H1 (cell line): Measurements from ENCODE around the gene GRIA1. TPM values are rescaled to one million over a fixed set of nuclear protein-coding genes. Genes with fewer than 3 reads are reported as not detected.

ENCODE experiments used
- CTCF ChIA-PET: fragments of 300-600 bp; sonication (Branson Sonifier 250); formaldehyde crosslinking; loops from one replicate; lab custom pipeline; 2021; ENCODE audit not compliant: partially characterized antibody; lab: Charles Lee
- POLR2A ChIA-PET: fragments of 300-600 bp; sonication (Branson Sonifier 250); formaldehyde crosslinking; loops from one replicate; lab custom pipeline; 2021; ENCODE audit warnings: inconsistent platforms; ENCODE audit not compliant: partially characterized antibody; lab: Charles Lee
- DNase-seq, 2 experiments: peaks; one replicate each; pipeline versions ENCODE4 v3.0.0 to v3.0.0-alpha.2; 2010 to 2022; ENCODE audit warnings: low spot score in 2 of 2, low read depth in 1 of 2, mixed read lengths in 1 of 2
- FAIRE-seq: peaks from 2 replicates; lab custom pipeline; 2011; peaks lifted over from hg19 to GRCh38; lab: Jason Lieb, UNC
- H2AFZ ChIP-seq: 2 replicates; pipeline ENCODE4 v1.8.1; 2012; ENCODE audit warnings: low read length, inconsistent platforms
- H2AK5ac ChIP-seq: 2 replicates; pipeline ENCODE4 v1.6.1; 2013; ENCODE audit warnings: low read depth, low read length
- H2BK120ac ChIP-seq: replicated peaks from 2 replicates; pipeline ENCODE3; 2013; ENCODE audit warnings: low read depth, low read length, inconsistent platforms
- H2BK12ac ChIP-seq: 2 replicates; pipeline ENCODE4 v1.6.1; 2013; ENCODE audit warnings: low read depth, low read length
- H2BK15ac ChIP-seq: 2 replicates; pipeline ENCODE4 v1.6.1; 2013; ENCODE audit warnings: low read length
- H2BK20ac ChIP-seq: 2 replicates; pipeline ENCODE4 v1.6.1; 2013; ENCODE audit warnings: low read length
- H2BK5ac ChIP-seq: 2 replicates; pipeline ENCODE4 v1.6.1; 2013; ENCODE audit warnings: low read depth, low read length
- H3K14ac ChIP-seq: 2 replicates; pipeline ENCODE4 v1.6.1; 2013; ENCODE audit warnings: inconsistent platforms; ENCODE audit not compliant: insufficient read length
- H3K18ac ChIP-seq: 2 replicates; pipeline ENCODE4 v1.6.1; 2013; ENCODE audit warnings: low read length; ENCODE audit errors: extremely low read depth
- H3K23ac ChIP-seq: 2 replicates; pipeline ENCODE4 v1.6.1; 2013; ENCODE audit warnings: inconsistent platforms; ENCODE audit not compliant: insufficient read length
- H3K23me2 ChIP-seq: 2 replicates; pipeline ENCODE4 v1.6.1; 2013; ENCODE audit warnings: low read depth, low read length
- H3K27ac ChIP-seq: 2 replicates; pipeline ENCODE4 v1.6.1; 2011; ENCODE audit warnings: low read depth, low read length, inconsistent platforms
- H3K27me3 ChIP-seq, 4 experiments: replicated peaks in 1 of 4; 1 replicate in 1 of 4; 2 replicates in 3 of 4; pipeline versions ENCODE4 v1.6.1 to v1.8.1; 2011 to 2013; ENCODE audit warnings: low read length in 3 of 4, mild to moderate bottlenecking in 3 of 4, inconsistent platforms in 2 of 4, mixed read lengths in 2 of 4, moderate library complexity in 1 of 4; ENCODE audit not compliant: control insufficient read depth in 3 of 4, insufficient read depth in 3 of 4; ENCODE audit errors: extremely low read depth in 1 of 4
- H3K36me3 ChIP-seq, 4 experiments: 2 replicates each; pipeline versions ENCODE4 v1.6.1 to v1.8.1; 2011 to 2013; ENCODE audit warnings: mild to moderate bottlenecking in 4 of 4, low read length in 3 of 4, moderate library complexity in 2 of 4, control low read depth in 1 of 4, inconsistent platforms in 1 of 4; ENCODE audit not compliant: insufficient read depth in 4 of 4, control insufficient read depth in 2 of 4
- H3K4ac ChIP-seq: replicated peaks from 2 replicates; pipeline ENCODE3; 2013; ENCODE audit warnings: low read length, low read depth, mixed read lengths, inconsistent platforms; ENCODE audit not compliant: insufficient read length
- H3K4me1 ChIP-seq, 4 experiments: replicated peaks in 1 of 4; 1 replicate in 1 of 4; 2 replicates in 3 of 4; pipeline versions ENCODE4 v1.6.1 to v1.8.1; 2011 to 2013; ENCODE audit warnings: low read length in 3 of 4, inconsistent platforms in 2 of 4, mixed read lengths in 1 of 4; ENCODE audit not compliant: insufficient read depth in 4 of 4, control insufficient read depth in 3 of 4
- H3K4me2 ChIP-seq, 2 experiments: 2 replicates each; pipeline versions ENCODE4 v1.6.1 to v1.8.1; 2011 to 2013; ENCODE audit warnings: low read depth in 2 of 2, low read length in 2 of 2, control low read depth in 1 of 2, inconsistent platforms in 1 of 2, mild to moderate bottlenecking in 1 of 2; ENCODE audit not compliant: insufficient read depth in 1 of 2
- H3K4me3 ChIP-seq, 4 experiments: fragments of 200-600, 300-600 bp in 1 of 4; sonication (generic), shearing (Covaris generic), sonication (Bioruptor Twin) in 1 of 4; 2 replicates each; pipeline versions ENCODE4 v1.5.1 to v1.8.1; 2011 to 2016; ENCODE audit warnings: low read length in 4 of 4, low read depth in 3 of 4, control low read depth in 2 of 4, inconsistent platforms in 2 of 4, mild to moderate bottlenecking in 2 of 4, mixed read lengths in 1 of 4, moderate library complexity in 1 of 4; ENCODE audit not compliant: insufficient read depth in 2 of 4; ENCODE audit errors: extremely low read depth in 1 of 4
- H3K56ac ChIP-seq: replicated peaks from 2 replicates; pipeline ENCODE3; 2013; ENCODE audit warnings: low read depth, mild to moderate bottlenecking, mixed read lengths, low read length, inconsistent platforms; ENCODE audit not compliant: insufficient read length
- H3K79me1 ChIP-seq: 2 replicates; pipeline ENCODE4 v1.6.1; 2013; ENCODE audit warnings: low read depth, low read length, control low read depth
- H3K79me2 ChIP-seq, 2 experiments: 2 replicates each; pipeline versions ENCODE4 v1.6.1 to v1.8.1; 2012 to 2013; ENCODE audit warnings: low read length in 2 of 2, mild to moderate bottlenecking in 2 of 2, inconsistent platforms in 1 of 2; ENCODE audit not compliant: insufficient read depth in 2 of 2, control insufficient read depth in 1 of 2
- H3K9ac ChIP-seq, 4 experiments: replicated peaks in 1 of 4; 1 replicate in 1 of 4; 2 replicates in 3 of 4; pipeline versions ENCODE4 v1.6.1 to v1.8.1; 2011 to 2013; ENCODE audit warnings: low read depth in 3 of 4, low read length in 3 of 4, control low read depth in 2 of 4, mild to moderate bottlenecking in 2 of 4, moderate library complexity in 2 of 4, inconsistent platforms in 1 of 4; ENCODE audit errors: extremely low read depth in 1 of 4
- H3K9me3 ChIP-seq, 2 experiments: 2 replicates each; pipeline versions ENCODE4 v1.6.1 to v1.8.1; 2012 to 2013; ENCODE audit warnings: mild to moderate bottlenecking in 2 of 2, moderate library complexity in 2 of 2, control low read depth in 1 of 2, inconsistent platforms in 1 of 2, low read depth in 1 of 2, low read length in 1 of 2, mixed read lengths in 1 of 2; ENCODE audit not compliant: insufficient read depth in 2 of 2
- H4K20me1 ChIP-seq, 2 experiments: replicated peaks in 1 of 2; 2 replicates each; pipeline versions ENCODE3 to v1.8.1; 2011 to 2013; ENCODE audit warnings: inconsistent platforms in 2 of 2, low read length in 2 of 2, mild to moderate bottlenecking in 1 of 2; ENCODE audit not compliant: insufficient read depth in 2 of 2, control insufficient read depth in 1 of 2
- H4K5ac ChIP-seq: 2 replicates; pipeline ENCODE4 v1.6.1; 2013; ENCODE audit warnings: low read length, low read depth, mixed read lengths, inconsistent platforms; ENCODE audit not compliant: insufficient read length
- H4K8ac ChIP-seq: 2 replicates; pipeline ENCODE4 v1.8.0; 2013; ENCODE audit warnings: mild to moderate bottlenecking, moderate library complexity, low read length, inconsistent platforms; ENCODE audit not compliant: insufficient read depth; ENCODE audit errors: extremely low read depth
- H4K91ac ChIP-seq: replicated peaks from 2 replicates; pipeline ENCODE3; 2013; ENCODE audit warnings: low read length, mixed read lengths, inconsistent platforms; ENCODE audit not compliant: insufficient read length
- ASH2L ChIP-seq: fragments of 200-600, 300-600 bp; sonication (generic); IDR thresholded peaks from one replicate; pipeline ENCODE4 v1.7.1; 2017; ENCODE audit warnings: low read length
- CEBPB ChIP-seq: IDR thresholded peaks from 2 replicates; pipeline ENCODE4 v1.6.1; 2012; ENCODE audit warnings: low read depth, low read length
- EGR1 ChIP-seq: IDR thresholded peaks from 2 replicates; pipeline ENCODE4 v1.6.1; 2011; ENCODE audit warnings: low read depth, low read length, borderline replicate concordance
- EZH2 ChIP-seq: fragments of 200-600 bp; sonication (generic); IDR thresholded peaks from 2 replicates; pipeline ENCODE4 v1.7.1; 2012; ENCODE audit warnings: low read depth, mild to moderate bottlenecking, moderate library complexity, low read length, inconsistent platforms; ENCODE audit not compliant: severe bottlenecking
- FOSL1 ChIP-seq: IDR thresholded peaks from 2 replicates; pipeline ENCODE4 v1.6.1; 2011; ENCODE audit warnings: mild to moderate bottlenecking, low read depth, low read length, moderate library complexity; ENCODE audit not compliant: insufficient read depth
- JUN ChIP-seq: IDR thresholded peaks from 2 replicates; pipeline ENCODE4 v1.6.1; 2011; ENCODE audit warnings: low read depth, mild to moderate bottlenecking, improper control_type of control experiment, low read length
- KDM5A ChIP-seq: fragments of 200-600 bp; IDR thresholded peaks from 2 replicates; pipeline ENCODE4 v1.7.1; 2012; ENCODE audit warnings: mild to moderate bottlenecking, low read length, inconsistent platforms, mixed read lengths
- NANOG ChIP-seq: IDR thresholded peaks from 2 replicates; pipeline ENCODE4 v1.6.1; 2011; ENCODE audit warnings: low read length, low read depth, mild to moderate bottlenecking, inconsistent platforms; ENCODE audit not compliant: insufficient read depth, poor library complexity, severe bottlenecking
- PHF8 ChIP-seq: fragments of 200-600 bp; sonication (generic); conservative IDR thresholded peaks from 2 replicates; pipeline ENCODE4 v1.7.1; 2012; ENCODE audit warnings: low read depth, mild to moderate bottlenecking, inconsistent platforms, low read length, moderate library complexity
- POLR2A ChIP-seq, 2 experiments: IDR thresholded peaks; 1 replicate in 1 of 2; 2 replicates in 1 of 2; pipeline ENCODE4 v1.6.1; 2011; ENCODE audit warnings: low read depth in 2 of 2, low read length in 2 of 2, mild to moderate bottlenecking in 2 of 2; ENCODE audit errors: control extremely low read depth in 1 of 2
- POLR2AphosphoS5 ChIP-seq: IDR thresholded peaks from 2 replicates; pipeline ENCODE4 v1.6.1; 2011; ENCODE audit warnings: low read depth, low read length
- SIX5 ChIP-seq: IDR thresholded peaks from 2 replicates; pipeline ENCODE4 v1.6.1; 2011; ENCODE audit warnings: mild to moderate bottlenecking, low read depth, low read length
- SP1 ChIP-seq: IDR thresholded peaks from 2 replicates; pipeline ENCODE4 v1.6.1; 2011; ENCODE audit warnings: low read depth, low read length
- SP2 ChIP-seq: IDR thresholded peaks from 2 replicates; pipeline ENCODE4 v1.6.1; 2012; ENCODE audit warnings: mild to moderate bottlenecking, low read length, inconsistent platforms
- YY1 ChIP-seq: IDR thresholded peaks from 2 replicates; pipeline ENCODE4 v1.6.1; 2011; ENCODE audit warnings: low read depth, mild to moderate bottlenecking, low read length
- polyA plus RNA-seq, 7 experiments: library from polyadenylated mRNA; depleted of rRNA in 3 of 7; stranded (reverse) in 5 of 7; unstranded in 2 of 7; fragments of >200 nt in 5 of 7; fragments of 200-250 nt in 2 of 7; gene quantifications; 1 replicate in 5 of 7; 2 replicates in 1 of 7; 4 replicates in 1 of 7; pipeline versions ENCODE4 v1.2.1 to v1.2.3, GENCODE V29; 2011 to 2013; ENCODE audit warnings: missing spikeins in 2 of 7, mixed read lengths in 2 of 7
- total RNA-seq: library from RNA; stranded (reverse); fragmentation: NEBNext Ultra II Directional; extraction: Animal tissue kit (Norgen Biotek cat#: 25700); gene quantifications from 2 replicates; pipeline ENCODE4 v1.2.1, GENCODE V29; 2021
- TF ChIP-seq, protein P1 (sequence below): IDR thresholded peaks from 2 replicates; pipeline ENCODE4 v1.6.1; 2011; ENCODE audit warnings: low read depth, mild to moderate bottlenecking, low read length; ENCODE audit not compliant: insufficient read depth
- TF ChIP-seq, protein P2 (sequence below): IDR thresholded peaks from 2 replicates; pipeline ENCODE4 v1.6.1; 2012; ENCODE audit warnings: inconsistent platforms

GRIA1 gene
- total and polyA plus RNA-seq, 2 of the 8 experiments (the other 6 are each of a cell fraction or from before 2014, with no cell fraction given), result 0.97 to 2.5 TPM

DNA sequence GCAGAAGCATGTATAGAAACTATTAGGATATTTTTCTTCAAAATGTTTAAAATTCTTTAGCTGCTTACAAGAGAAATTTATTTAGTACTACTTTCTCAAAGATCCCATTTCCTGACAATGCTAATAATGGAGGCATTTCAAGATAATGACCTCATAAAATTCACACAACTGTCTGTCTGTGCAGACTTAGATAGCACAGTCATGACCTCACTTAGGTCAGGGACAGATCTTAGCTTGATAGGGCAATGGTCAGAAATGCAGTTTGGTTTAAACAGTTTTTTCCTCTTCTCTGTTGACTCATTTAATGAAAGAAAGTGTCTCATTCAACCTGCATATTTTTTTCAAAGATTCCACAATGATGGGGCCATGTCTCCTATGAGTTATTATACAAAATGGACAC lies 128.4 kb downstream of the GRIA1 start:
- H2BK120ac ChIP-seq, result no peak overlapping the region
- H2AFZ ChIP-seq, result no peak overlapping the region
- no peak for TF ChIP-seq CEBPB
- no peak for TF ChIP-seq YY1
- TF ChIP-seq JUN, result no peak
- TF ChIP-seq POLR2AphosphoS5, result no peak
- no peak for TF ChIP-seq POLR2A (IDR thresholded peaks at IDR 0.05; ENCODE audit: control extremely low read depth in 1 of 2, low read depth in 2 of 2, low read length in 2 of 2)
- TF ChIP-seq EGR1, result no peak
- TF ChIP-seq SIX5, result no peak
- no peak for TF ChIP-seq PHF8
- TF ChIP-seq EZH2, result no peak
- TF ChIP-seq, protein P1, sequence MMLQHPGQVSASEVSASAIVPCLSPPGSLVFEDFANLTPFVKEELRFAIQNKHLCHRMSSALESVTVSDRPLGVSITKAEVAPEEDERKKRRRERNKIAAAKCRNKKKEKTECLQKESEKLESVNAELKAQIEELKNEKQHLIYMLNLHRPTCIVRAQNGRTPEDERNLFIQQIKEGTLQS, result no peak
- no peak for TF ChIP-seq SP2
- TF ChIP-seq SP1, result no peak
- no peak for TF ChIP-seq KDM5A
- TF ChIP-seq NANOG, result no peak
- no peak for TF ChIP-seq ASH2L
- no peak for TF ChIP-seq FOSL1
- TF ChIP-seq, protein P2, sequence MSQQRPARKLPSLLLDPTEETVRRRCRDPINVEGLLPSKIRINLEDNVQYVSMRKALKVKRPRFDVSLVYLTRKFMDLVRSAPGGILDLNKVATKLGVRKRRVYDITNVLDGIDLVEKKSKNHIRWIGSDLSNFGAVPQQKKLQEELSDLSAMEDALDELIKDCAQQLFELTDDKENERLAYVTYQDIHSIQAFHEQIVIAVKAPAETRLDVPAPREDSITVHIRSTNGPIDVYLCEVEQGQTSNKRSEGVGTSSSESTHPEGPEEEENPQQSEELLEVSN, result no peak

More for the DNA sequence above, 128.4 kb downstream of the GRIA1 start:
- Histone ChIP-seq H3K18ac (no peak overlapping the region), H4K91ac (no peak overlapping the region), H3K23ac (no peak overlapping the region), H3K36me3 (no peaks in the 10 kb centered on the region), H4K5ac (no peak overlapping the region), H4K8ac (no peak overlapping the region), H2BK15ac (no peak overlapping the region), H2AK5ac (no peak overlapping the region), H3K23me2 (no peaks in the 10 kb centered on the region), H3K4me3 (no peak overlapping the region), H2BK12ac (no peak overlapping the region), H3K4me1 (no peaks in the 10 kb centered on the region), H3K27ac (no peak overlapping the region), H3K9me3 (no peaks in the 10 kb centered on the region), H3K27me3 (no peaks in the 10 kb centered on the region), H3K4me2 (no peak overlapping the region), H4K20me1 (no peaks in the 10 kb centered on the region), H3K14ac (no peak overlapping the region), H3K79me2 (no peaks in the 10 kb centered on the region), H3K9ac (no peak overlapping the region), H3K56ac (no peak overlapping the region), H2BK20ac (no peak overlapping the region), H3K79me1 (no peaks in the 10 kb centered on the region), H2BK5ac (no peak overlapping the region), H3K4ac (no peak overlapping the region)
- POLR2A ChIA-PET, result no interaction called here
- DNase-seq, result no peak
- CTCF ChIA-PET, result no interaction called here
- no peak for FAIRE-seq
